ENCODE results near the gene KCNK4. TPM values are rescaled to one million over a fixed set of nuclear protein-coding genes. Genes with fewer than 3 reads are reported as not detected.

The KCNK4 gene
- total and polyA plus RNA-seq, 11 donors, result not detected

- WGBS, 4 donors, result 14 to 23% (median 16%) methylated on average over 14 to 34 of the region's 34 CpGs
- peaks cover 4 to 36% (median 27%) of the 10 kb centered on the region in 12 donors for H3K4me1 ChIP-seq
- H3K4me3 ChIP-seq, result no peak overlapping the region
- no peak overlapping the region for H3K27ac ChIP-seq
- intact Hi-C loops (cut with DNase I), result loop anchor here in 2 of 10 donors (2.0 to 5.0 kb wide), 2 partner anchors 22 to 40 kb away; no protein-coding TSS in a partner anchor
- DNase-seq (no peak), ATAC-seq (no peak)
- no peaks in the 10 kb centered on the region for H3K36me3 ChIP-seq
- no peaks in the 10 kb centered on the region for H3K9me3 ChIP-seq
- H3K27me3 ChIP-seq, result peaks cover 22 to 91% (median 60%) of the 10 kb centered on the region in 9 donors
- no peak for TF ChIP-seq CTCF (IDR thresholded peaks at IDR 0.05)
- no peak for TF ChIP-seq POLR2A (IDR thresholded peaks at IDR 0.05)
Observed at GRCh38 chr11:64296830-64297698, 6.0 kb downstream of the KCNK4 start.

- DNase-seq, result peak in 1 of 5 donors; percentile 19
- H3K4me1 ChIP-seq, result peaks cover 4 to 29% (median 22%) of the 10 kb centered on the region in 12 donors
- WGBS, 4 donors, result 47 to 67% (median 54%) methylated on average over 17 to 18 of the region's 18 CpGs
- no peak overlapping the region for H3K27ac ChIP-seq
- peaks cover 14 to 84% (median 52%) of the 10 kb centered on the region in 9 donors for H3K27me3 ChIP-seq
- H3K9me3 ChIP-seq, result no peaks in the 10 kb centered on the region
- TF ChIP-seq CTCF (IDR thresholded peaks at IDR 0.05) (no peak), POLR2A (IDR thresholded peaks at IDR 0.05) (no peak)
- ATAC-seq, result no peak
- H3K4me3 ChIP-seq, result no peak overlapping the region
- intact Hi-C loops (cut with DNase I), result loop anchor here in 2 of 10 donors (2.0 to 5.0 kb wide), 2 partner anchors 23 to 41 kb away; no protein-coding TSS in a partner anchor
- no peaks in the 10 kb centered on the region for H3K36me3 ChIP-seq
Observed at GRCh38 chr11:64297699-64298358, 6.7 kb downstream of the KCNK4 start.

DNA sequence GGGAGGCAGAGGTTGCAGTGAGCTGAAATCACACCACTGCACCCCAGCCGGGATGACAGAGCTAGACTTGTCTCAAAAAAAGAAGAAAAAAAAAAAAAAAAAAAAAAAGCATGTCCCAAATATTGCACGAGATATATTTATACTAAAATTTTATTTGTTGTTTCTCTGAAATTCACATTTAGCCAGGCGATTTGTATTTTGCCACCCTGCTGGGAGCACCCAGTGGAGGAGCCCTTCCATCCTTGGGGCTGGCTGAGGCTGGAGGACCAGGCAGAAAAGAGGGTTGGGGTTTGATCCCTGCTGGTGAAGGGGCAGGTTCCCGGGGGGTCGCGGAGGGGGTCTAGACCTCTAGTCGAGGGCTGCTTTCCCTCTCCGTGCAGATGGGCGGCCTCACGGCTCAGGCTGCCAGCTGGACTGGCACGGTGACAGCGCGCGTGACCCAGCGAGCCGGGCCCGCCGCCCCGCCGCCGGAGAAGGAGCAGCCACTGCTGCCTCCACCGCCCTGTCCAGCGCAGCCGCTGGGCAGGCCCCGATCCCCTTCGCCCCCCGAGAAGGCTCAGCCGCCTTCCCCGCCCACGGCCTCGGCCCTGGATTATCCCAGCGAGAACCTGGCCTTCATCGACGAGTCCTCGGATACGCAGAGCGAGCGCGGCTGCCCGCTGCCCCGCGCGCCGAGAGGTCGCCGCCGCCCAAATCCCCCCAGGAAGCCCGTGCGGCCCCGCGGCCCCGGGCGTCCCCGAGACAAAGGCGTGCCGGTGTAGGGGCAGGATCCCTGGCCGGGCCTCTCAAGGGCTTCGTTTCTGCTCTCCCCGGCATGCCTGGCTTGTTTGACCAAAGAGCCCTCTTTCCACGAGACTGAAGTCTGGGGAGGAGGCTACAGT is 8.1 kb downstream of the KCNK4 start:
- H3K27me3 ChIP-seq, result peaks cover 8 to 70% (median 48%) of the 10 kb centered on the region in 9 donors
- intact Hi-C loops (cut with DNase I), result loop anchor here in 2 of 10 donors (1.0 to 5.0 kb wide), 2 partner anchors 42 to 95 kb away; no protein-coding TSS in a partner anchor
- H3K36me3 ChIP-seq, result no peaks in the 10 kb centered on the region

More for the DNA sequence above, 8.1 kb downstream of the KCNK4 start:
- peaks cover 4 to 36% (median 26%) of the 10 kb centered on the region in 12 donors for H3K4me1 ChIP-seq
- ATAC-seq, result peak in 3 of 4 donors; percentile 52 to 60 (median 54)
- no peaks in the 10 kb centered on the region for H3K9me3 ChIP-seq
- H3K27ac ChIP-seq, result peak overlapping the region in 3 of 12 donors; percentile 39 to 63 (median 43)
- WGBS, 4 donors, result 4 to 14% (median 5%) methylated on average over 15 to 60 of the region's 60 CpGs
- TF ChIP-seq CTCF (IDR thresholded peaks at IDR 0.05) (no peak), POLR2A (IDR thresholded peaks at IDR 0.05) (no peak)
- peak; percentile 53 to 83 (median 69) for DNase-seq
- H3K4me3 ChIP-seq, result peak overlapping the region; percentile 5 to 57 (median 44)
